Measurements from ENCODE around the gene SLC38A3.

Gene SLC38A3

GRCh38 chr3:50204804-50205412, at the start of gene SLC38A3:
Gene SLC38A3 (plus strand): TSS chr3:50205271. CDS start chr3:50214200, 8,929 bp downstream.
- no peak for DNase-seq (ENCODE audit: low read depth)
- no peak for TF ChIP-seq CTCF (conservative IDR thresholded peaks at IDR 0.05; ENCODE audit: control insufficient read depth, insufficient read depth, low read depth, low read length)
- no peak within 1 kb of the TSS for H3K4me3 ChIP-seq (ENCODE audit: control insufficient read depth, low read depth, low read length)

GRCh38 chr3:50155491-50155878, 49.6 kb upstream of the SLC38A3 start:
- no peak for TF ChIP-seq CTCF (conservative IDR thresholded peaks at IDR 0.05; ENCODE audit: control insufficient read depth, insufficient read depth, low read depth, low read length)
- peak overlapping the region; percentile 15 for H3K4me3 ChIP-seq (ENCODE audit: control insufficient read depth, low read depth, low read length)
- no peak for DNase-seq (ENCODE audit: low read depth)

GRCh38 chr3:50155891-50156290, 49.2 kb upstream of the SLC38A3 start:
- peak overlapping the region; percentile 15 for H3K4me3 ChIP-seq (ENCODE audit: control insufficient read depth, low read depth, low read length)
- no peak for DNase-seq (ENCODE audit: low read depth)
- no peak for TF ChIP-seq CTCF (conservative IDR thresholded peaks at IDR 0.05; ENCODE audit: control insufficient read depth, insufficient read depth, low read depth, low read length)

- H3K4me3 ChIP-seq (ENCODE audit: control insufficient read depth, low read depth, low read length), result peak overlapping the region; percentile 22
- TF ChIP-seq CTCF (conservative IDR thresholded peaks at IDR 0.05; ENCODE audit: control insufficient read depth, insufficient read depth, low read depth, low read length), result no peak
- no peak for DNase-seq (ENCODE audit: low read depth)
Observed at GRCh38 chr3:50156549-50157493, 48.2 kb upstream of the SLC38A3 start.

GRCh38 chr3:50157827-50158529, 47.1 kb upstream of the SLC38A3 start:
- peak; percentile 22 for DNase-seq (ENCODE audit: low read depth)
- TF ChIP-seq CTCF (conservative IDR thresholded peaks at IDR 0.05; ENCODE audit: control insufficient read depth, insufficient read depth, low read depth, low read length), result no peak
- H3K4me3 ChIP-seq (ENCODE audit: control insufficient read depth, low read depth, low read length), result no peak overlapping the region

- TF ChIP-seq CTCF (conservative IDR thresholded peaks at IDR 0.05; ENCODE audit: control insufficient read depth, insufficient read depth, low read depth, low read length), result no peak
- no peak overlapping the region for H3K4me3 ChIP-seq (ENCODE audit: control insufficient read depth, low read depth, low read length)
- no peak for DNase-seq (ENCODE audit: low read depth)
Observed at GRCh38 chr3:50158530-50159146, 46.4 kb upstream of the SLC38A3 start.
